GM18505 (cell line): Measurements from ENCODE around the gene WRNIP1.

ENCODE experiments used
- ATAC-seq: cut with Tn5 transposase; IDR thresholded peaks from one replicate; pipeline ENCODE4 v1.9.1; 2021; ENCODE audit not compliant: unreplicated experiment
- POLR2A ChIP-seq: IDR thresholded peaks from 4 replicates; pipeline ENCODE4 v1.6.1; 2011; ENCODE audit warnings: borderline replicate concordance; ENCODE audit not compliant: insufficient read depth, insufficient read length; ENCODE audit errors: extremely low read depth

WRNIP1 gene

GRCh38 chr6:2827142-2827541, 61.9 kb downstream of the WRNIP1 start:
- ATAC-seq: no peak
- no peak for TF ChIP-seq POLR2A

- TF ChIP-seq POLR2A: no peak
- ATAC-seq: no peak
Observed at GRCh38 chr6:2828629-2829028, 63.4 kb downstream of the WRNIP1 start.

- no peak for TF ChIP-seq POLR2A
- ATAC-seq: no peak
Observed at GRCh38 chr6:2829253-2829652, 64.1 kb downstream of the WRNIP1 start.

- no peak for TF ChIP-seq POLR2A
- ATAC-seq: no peak
Observed at GRCh38 chr6:2830183-2830582, 65.0 kb downstream of the WRNIP1 start.

- no peak for TF ChIP-seq POLR2A
- no peak for ATAC-seq
Observed at GRCh38 chr6:2831392-2831791, 66.2 kb downstream of the WRNIP1 start.

GRCh38 chr6:2834262-2834661, 69.1 kb downstream of the WRNIP1 start:
- no peak for TF ChIP-seq POLR2A
- no peak for ATAC-seq
